Fibroblast of peridontal ligament (primary cell): ENCODE measurements around the gene PMPCA.

Experiments used
- DNase-seq: peaks from one replicate; pipeline ENCODE4 v3.0.0-alpha.2; 2010; ENCODE audit errors: extremely low read depth

The PMPCA gene, protein sequence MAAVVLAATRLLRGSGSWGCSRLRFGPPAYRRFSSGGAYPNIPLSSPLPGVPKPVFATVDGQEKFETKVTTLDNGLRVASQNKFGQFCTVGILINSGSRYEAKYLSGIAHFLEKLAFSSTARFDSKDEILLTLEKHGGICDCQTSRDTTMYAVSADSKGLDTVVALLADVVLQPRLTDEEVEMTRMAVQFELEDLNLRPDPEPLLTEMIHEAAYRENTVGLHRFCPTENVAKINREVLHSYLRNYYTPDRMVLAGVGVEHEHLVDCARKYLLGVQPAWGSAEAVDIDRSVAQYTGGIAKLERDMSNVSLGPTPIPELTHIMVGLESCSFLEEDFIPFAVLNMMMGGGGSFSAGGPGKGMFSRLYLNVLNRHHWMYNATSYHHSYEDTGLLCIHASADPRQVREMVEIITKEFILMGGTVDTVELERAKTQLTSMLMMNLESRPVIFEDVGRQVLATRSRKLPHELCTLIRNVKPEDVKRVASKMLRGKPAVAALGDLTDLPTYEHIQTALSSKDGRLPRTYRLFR

DNA sequence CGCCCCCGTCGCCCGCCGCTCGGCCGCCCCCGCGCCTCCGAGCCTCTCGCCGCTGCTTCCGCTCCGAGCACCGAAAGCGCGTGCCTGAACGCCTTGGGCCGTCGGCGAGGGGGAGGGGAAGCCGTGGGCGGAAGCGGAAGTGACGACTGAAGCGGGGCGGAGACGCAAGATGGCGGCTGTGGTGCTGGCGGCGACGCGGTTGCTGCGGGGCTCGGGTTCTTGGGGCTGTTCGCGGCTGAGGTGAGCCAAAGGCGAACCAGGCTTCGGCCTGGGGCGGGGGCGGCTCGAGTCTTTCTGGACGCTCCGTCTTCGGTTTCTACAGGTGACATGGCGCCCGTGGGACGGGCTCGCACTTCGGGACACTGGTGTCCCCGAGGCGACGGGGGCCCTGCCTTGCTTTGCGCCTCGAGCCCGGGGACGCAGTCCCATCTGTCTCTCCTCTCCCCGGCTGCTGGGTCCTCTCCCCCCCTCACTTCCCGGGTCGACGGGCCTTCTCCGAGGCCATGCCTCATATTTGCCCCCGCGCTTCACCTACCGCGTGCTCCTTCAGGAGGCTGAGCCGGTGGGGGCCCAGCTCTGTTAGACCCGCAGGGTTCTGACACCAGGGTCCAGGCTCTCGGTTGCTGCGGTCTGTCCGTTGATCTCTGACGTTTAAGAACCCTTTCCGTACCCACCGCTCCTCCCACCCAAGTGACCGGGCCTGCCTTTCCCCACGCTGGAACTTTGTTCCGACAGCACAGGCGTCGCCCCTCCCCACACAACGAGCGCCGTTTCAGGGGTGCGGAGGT lies at the start of gene PMPCA, which contains the start of gene ENTR1:
Gene PMPCA (plus strand): TSS at position 159 of the 788 bp plus-strand sequence. CDS start 11 bp downstream, at position 170.
Gene ENTR1 (minus strand): TSS at position 115 of the 788 bp plus-strand sequence. CDS start 217 bp downstream, outside the sequence.
- DNase-seq = peak; percentile 79

DNA sequence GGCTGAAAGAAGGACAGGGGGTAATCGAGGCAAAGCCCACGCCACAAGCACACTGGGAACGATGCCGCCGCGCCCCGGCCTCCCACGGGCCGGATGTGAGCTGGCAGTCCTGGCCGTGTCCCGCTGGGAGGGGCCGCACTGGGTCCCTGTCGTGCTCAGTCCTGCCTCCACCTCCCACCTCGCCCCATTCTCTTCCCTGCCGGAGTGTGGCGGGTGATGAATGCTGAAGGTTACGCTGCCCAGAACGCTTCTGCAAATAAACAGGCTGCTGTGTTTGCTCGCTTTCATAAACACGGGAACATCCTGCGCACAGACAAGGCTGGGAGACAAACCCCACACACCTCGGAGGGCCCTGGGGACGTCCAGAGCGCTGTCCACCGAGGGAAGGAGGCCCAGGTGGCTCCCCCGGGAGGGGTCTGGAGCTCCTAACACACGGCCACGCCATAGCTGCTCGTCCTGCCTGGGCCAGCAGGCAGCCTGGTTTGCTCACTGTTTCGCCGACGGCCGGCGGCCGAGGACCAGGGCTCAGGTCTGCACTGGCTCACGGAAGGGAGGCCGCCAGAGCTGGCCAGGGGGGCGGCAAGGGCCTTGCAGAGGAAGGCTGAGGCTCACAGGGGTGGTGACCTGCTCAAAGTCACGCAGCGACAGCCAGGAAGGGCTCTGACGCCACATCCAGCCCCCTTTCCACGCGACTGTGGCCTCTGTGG lies 49.3 kb upstream of the PMPCA start:
- no peak for DNase-seq

DNA sequence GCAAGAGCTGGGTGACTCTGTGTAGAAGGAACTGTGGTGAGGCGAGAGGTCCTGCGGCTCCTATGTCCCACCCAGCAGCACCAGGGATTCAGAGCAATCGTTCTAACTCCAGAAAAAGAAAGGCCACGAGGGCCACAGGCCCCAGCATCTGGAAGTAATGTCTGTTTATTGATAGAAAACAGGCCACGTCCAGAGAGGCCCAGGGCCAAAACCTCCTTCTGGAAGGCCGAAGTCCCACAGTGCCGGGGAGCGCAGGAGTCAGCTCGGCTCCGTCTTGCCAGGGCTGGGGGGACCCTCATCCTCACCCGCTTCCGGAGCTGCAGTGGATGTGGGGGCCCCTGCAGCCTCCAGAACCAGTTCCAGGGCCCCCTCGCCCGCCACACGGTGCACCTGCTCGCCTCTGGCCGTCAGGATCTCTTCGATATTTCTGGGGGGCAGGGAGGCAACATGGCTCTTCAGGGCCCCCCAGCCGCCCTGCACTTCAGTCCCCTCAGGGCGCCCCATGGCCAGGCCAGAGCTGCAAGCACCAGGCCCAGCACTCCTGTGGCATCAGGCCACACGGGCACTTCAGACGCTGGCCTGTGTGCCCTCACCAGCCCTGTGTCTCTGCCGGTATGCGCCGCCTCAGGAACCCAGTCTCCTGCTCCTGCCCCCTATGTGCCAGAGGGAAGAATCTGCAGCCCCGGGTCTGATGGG lies 48.6 kb upstream of the PMPCA start:
- DNase-seq = no peak

DNA sequence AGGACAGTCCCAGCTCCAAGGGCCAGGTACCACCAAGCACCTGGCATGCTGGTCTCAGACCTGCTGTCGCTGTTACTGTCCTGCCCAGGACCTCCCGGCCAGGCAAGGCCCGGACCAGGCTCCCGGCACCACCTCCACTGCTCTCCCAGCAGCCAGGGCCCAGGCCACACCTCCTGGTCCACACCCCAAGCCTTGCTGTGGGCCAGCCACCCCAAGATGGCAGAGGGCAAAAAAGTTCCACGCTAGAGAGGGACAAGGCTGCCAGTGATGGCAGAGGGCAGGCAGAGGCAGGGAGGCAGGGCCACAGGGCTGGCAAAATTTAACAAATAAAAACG lies 48.0 kb upstream of the PMPCA start:
- DNase-seq = no peak

DNA sequence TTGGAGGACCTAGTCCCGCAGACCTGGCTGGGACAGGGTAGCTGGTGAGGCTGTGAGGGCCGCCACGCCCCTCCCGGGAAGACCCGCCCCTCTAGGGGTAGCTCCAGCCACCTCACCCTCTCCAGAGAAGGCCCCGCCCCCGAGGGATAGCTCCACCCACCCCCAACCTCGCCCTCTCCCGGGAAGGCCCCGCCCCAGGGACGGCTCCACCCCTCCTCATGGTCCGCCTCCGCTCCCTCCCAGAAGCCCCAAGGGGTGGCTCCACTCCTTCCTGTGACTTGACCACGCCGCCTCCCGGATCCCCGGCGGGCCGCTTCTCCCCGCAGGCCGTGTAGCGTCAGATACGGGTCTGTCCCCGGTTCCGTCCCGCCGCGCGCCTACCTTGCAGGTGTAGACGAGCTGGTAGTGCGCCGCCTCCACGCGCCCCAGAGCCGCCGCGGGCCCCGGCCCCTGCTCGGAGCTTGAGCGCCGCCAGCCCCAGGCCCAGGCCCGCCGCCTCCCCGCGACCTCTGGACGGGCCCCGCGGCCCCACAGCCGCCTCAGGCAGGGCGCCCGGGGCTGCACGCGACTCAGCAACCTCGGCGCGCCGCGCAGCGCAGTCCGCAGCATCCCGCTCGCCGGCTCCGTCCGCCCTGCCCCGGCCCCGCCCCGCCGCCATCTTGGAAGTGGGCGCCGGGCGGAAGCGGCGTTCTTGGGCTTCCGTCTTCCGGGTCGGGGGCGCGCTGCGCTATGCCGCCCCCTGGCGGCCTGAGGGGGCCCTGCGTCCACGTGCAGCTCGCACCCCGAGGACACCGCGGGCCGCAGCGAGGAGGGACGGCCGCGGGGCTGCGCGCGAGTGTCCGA lies 47.1 kb upstream of the PMPCA start, which contains the start of gene DNLZ:
Gene DNLZ (minus strand): TSS at position 639 of the 843 bp plus-strand sequence. CDS start 30 bp downstream, at position 609.
- DNase-seq = peak; percentile 89

DNA sequence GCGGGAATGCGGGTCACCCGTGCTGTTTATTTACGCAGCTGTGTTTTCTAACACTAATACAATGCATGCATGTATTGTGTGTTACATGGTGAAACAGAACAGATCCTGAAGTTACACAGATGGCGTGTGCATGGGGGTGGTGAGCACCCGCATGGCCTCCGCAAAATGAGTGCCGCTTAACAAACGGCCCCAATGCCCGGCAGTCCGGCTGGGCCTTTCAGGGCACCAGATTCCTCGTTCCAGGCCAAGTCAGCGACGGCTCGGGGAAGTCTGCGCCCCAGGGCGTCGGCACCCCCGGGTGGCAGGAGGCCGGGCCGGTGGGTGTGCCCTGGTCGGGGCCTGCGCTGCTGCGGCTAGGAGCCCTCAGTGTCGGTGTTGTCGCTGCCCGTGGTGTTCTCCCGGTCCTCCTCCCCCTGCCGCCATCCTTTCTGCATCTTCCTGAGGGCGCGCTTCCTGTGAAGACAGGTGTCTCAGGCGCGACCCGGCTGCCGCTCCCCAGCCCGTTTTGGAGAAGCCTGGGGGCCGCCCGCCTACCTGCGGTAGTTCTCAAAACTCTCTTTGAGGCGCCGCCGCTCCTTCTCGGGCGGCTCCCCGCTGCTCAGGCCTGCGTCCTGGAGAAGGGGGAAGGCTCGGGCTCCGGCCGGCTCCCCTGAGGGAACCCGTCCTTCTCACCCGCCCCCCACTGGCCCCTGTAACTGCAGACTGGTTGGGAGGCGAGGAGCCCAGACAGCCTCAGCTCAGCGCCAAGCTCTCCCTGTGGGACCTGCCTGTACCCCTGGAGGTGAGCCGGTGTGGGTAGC lies 46.3 kb upstream of the PMPCA start:
- no peak for DNase-seq

DNA sequence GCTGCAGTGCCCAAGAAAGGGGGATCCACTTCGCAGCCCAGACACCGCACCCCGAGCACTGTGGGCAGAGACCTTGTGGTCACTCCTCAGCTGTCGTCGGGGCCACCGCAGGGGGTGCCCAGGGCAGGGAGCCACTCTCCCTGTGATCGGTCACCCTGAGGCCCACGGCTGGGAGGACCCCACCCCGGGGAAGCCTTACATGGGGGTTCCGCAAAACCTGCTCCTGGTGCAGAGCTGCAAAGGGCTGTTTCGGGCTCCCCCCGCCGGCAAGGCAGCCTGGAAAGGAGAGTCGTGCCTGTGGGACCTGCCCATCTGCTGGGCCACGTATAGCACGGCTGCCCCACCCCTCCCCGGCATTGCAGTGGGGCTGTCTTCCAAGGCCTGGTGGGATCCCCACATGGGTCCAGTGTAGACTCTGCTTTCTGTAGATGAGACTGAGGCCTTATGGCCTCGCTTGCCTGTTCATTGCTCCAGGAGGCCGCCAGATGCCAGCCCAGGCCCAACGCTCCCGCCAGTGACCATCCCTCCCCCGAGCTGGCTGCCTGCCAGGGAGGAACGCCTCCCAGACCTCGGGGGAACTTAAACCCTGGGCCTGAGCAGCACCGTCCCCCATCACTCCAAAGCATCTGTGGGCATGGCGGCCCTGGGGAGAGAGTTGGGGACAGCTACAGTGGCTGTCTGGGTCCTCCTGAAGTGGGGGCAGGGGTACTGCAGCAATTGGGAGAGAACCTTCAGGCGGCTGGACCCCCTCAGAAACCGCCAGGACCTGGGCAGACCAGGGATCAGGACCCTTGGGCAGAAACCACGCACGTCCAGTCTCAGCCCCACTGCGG lies 45.3 kb upstream of the PMPCA start:
- no peak for DNase-seq

DNA sequence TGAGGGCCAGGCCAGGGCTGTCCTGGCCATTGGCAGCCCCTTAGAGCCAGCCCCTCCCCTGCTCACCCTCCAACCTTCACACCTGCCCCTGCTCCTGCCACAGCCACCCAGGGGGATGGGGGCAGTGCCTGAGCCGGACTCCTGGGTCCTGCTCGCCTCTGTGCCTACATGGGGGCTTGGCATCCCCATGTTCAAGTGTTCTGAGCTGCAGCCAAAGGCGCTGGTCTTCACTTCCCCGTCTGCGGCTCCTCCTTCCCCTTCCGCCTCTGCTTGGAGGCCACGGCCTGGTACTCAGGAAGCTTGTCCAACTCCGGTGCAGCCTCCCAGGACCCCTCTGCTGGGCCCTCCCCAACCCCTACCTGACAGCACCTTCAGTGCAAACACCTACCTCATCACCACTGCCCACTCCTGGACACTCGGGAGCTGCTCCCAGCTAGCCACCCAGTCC lies 44.7 kb upstream of the PMPCA start:
- DNase-seq = no peak

DNA sequence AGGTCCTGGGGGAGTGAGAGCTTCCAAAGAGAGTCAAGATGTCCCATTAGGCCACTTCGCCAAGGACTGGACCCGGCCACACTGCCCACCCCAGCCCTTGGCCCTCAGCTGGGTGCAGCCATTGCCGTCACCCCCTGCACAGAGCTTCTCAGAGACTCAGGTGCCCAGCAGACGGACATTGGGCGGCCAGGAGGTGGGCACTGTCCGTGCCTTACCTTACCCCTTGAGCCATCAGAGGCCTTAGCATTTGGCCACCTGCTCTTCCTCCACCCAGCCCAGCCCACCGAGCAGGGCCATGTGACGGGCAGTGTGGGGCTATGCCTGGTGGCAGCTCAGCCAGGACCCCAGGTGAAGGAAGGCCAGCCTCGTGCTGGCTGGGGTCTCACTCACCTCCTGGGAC lies 43.6 kb upstream of the PMPCA start:
- DNase-seq = no peak

DNA sequence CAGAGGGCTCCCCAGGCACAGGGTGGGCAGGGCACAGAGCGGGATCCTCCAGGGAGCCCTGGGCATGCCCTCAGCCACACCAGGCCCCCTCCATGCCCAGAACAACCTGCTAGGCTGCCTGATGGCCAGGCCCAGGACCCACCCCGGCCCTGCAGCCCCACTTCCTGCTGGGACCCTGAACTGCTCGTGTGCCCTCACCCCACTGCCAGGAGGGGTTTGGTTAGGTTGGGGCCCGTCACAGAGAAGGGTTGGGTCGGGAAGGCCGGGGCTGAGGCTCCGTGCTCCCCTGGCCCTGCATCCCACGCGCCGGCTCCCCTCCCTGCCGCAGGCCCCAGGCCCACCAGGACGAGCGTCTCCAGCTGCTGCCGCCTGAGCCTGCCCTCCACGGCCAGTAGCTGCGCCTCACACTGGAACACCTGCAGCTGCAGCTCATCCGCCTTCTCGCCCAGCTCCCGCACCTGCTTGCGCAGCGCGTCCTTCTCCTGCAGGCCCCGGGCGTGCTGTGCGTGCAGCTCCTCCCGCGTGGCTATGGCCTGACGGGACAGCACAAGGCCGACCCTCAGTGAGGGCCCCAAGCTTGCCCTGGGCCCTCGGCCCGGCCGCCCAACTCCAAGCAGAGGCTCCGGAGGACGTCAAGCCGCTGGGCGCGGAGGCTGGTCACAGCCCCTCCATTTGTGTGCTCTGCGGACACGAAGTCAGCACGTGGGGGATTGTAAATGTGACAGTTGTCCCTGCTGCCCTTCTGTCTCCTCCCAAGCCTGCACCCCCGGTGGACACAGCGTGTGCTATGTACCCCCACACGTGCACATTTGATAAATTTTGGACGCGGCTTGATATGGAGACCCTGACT lies 42.9 kb upstream of the PMPCA start:
- no peak for DNase-seq

DNA sequence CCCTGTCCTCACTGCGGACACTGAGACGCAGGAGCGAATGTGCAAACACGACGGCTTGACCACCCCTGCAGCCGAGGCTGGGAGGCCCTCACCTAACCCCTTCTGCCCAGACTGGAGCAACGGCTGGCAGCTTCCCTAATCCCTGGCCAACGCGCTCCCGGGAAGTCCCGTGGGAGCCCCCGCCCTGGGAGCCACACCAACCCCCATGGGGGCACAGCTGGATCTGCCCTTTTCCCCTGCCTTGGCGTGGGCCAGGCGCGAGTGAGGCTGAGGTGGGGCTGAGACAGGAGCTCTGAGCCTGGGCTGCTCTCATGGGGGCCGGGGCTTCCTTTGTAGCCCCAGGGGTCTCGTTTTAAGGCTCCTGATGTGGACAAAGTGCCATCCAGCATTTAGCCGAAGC lies 42.3 kb upstream of the PMPCA start:
- no peak for DNase-seq

DNA sequence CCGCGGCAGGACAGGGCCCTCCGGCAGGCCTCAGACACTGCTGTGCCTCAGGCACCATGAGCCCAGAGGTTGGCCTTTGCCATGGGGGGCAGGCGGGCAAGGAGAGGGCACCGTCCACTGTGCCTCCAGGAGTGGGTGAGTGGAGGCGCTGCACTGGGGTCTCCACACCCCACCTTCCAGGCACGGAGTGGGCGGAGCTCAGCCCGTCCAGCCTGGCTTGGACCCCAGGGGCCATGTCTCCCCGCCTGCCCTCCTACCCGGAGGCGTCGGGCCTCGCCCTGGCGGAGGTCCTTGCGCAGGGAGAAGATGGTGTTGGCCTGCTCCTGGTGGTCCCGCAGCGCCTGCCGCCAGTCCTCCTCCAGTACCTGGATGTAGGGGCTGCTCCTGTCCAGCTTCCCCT lies 40.4 kb upstream of the PMPCA start:
- no peak for DNase-seq

DNA sequence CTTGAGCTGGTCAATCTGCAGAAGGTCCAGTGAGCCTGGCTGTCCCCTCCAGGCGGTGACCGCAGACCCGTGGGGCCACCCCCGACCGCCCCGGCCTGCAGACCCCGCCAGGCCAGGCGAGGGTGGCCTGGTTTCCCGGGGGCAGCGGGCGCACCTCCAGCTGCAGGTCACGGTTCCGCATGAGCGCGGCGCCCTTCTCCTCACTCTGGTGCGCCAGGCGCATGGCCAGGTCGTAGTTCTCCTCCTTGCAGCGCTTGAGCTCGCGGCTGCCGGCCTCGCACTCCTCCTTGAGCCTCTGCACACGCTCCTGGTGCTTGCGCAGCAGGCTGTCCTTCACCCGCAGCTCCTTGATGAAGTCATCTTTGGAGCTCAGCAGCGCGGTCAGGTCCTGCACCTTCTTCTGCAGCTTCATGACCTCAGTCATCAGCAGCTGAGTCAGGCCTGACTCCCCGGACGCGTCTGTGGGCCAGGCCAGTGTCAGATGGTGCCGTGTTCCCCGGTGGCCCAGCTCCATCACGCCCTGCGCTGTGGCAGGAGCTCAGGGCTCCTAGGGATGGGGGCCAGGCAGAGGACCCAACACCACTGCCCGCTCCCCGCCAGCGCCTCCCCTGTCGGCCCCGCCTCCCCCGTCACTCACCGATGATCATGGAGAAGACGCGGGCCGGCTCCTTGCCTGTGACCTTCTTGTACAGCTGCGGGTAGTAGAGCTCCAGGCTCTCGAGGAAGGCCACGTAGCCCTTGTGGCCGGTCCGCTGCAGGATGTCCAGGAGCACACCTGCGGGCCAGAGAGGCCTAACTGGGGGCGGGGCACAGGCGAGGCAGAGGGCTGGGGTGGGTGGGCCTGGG lies 39.5 kb upstream of the PMPCA start:
- DNase-seq = no peak

DNA sequence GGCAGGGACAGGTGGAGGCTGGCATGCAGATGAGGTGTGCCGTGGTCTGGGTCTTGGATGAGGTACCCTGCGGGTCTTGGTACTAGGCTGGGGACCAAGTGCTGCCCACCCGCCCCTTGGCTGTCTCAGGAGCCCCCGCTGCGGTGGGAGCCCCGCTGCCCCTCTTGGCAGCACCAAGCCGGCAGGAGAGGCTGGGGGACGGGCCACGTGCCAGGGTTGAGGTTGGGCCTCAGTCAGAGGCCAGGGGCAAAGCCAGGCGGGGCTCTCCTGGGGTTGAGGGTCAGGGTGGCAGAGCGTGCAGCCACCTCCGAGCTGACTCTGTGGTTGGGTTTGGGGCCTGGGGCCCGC lies 39.0 kb upstream of the PMPCA start:
- no peak for DNase-seq

DNA sequence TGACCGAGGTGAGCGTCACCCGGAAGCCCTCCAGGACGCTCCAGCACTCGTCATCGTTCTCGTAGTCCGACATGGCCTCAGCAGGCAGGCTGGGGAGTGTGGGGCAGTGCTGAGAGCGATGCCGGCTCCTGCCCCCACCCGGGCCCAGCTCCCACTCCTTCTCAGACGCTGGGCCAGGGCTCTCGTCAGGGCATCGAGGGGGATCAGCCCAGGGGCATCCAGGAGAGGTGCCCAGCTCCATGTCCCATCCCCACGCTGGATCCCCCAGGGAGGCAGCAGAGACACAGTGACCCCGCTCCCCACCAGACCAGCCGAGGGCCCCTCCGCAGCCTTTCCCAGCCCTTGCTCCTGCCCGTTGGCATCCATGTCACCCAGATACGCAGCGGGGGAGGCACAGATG lies 38.5 kb upstream of the PMPCA start:
- DNase-seq = no peak

DNA sequence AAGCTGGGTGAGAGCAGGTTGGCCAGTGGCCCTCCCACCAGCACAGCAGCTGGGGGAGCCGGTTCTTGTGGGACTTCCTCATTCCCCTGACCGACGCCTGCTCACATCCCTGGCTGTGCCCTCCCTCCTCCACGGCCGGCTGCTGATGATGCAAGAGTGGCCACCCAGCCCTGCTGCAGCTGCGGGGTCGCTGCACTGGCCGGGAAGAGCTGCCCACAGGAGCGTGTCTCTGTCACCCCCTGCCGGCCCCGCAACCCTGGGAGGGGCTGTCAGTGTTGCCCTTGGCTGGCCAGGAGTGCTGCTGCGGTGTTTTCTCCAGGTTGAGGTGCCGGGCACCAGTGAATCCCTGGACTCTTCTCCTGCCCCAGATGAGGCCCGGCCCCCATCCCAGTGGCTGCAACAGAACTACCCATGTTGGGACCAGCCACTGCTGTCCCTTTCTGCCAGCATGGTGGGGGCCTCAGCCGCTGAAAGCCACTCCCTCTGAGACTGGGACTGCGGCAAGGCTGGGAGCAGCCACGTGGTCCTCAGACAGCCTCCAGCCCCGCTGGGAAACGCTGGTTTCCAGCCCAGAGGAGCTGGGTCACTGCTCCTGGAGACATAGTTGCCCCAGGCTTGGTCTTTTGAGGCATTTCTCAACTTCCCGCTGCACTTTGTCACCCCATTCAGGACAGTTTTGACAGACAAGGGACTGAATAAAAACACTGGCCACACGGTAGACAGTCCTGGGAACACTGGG lies 37.7 kb upstream of the PMPCA start:
- DNase-seq = peak; percentile 67
